HAP-1 (cell line): Measurements from ENCODE around the gene WSCD1.

Experiments
- DNase-seq, 2 experiments: peaks; one replicate each; pipeline ENCODE4 v3.0.0-alpha.2; 2016 to 2020; ENCODE audit warnings: low spot score in 2 of 2
- H3K27me3 ChIP-seq: fragments of 250-450 bp; sonication (Bioruptor Pico); 2 replicates; pipeline ENCODE4 v1.5.1; 2020; ENCODE audit warnings: low read depth, mild to moderate bottlenecking, moderate library complexity
- H3K36me3 ChIP-seq: fragments of 250-450 bp; sonication (Bioruptor Pico); replicated peaks from 2 replicates; pipeline ENCODE4 v1.5.1; 2020; ENCODE audit warnings: mild to moderate bottlenecking
- H3K4me1 ChIP-seq: fragments of 250-450 bp; sonication (Bioruptor Pico); 2 replicates; pipeline ENCODE4 v1.5.1; 2020; ENCODE audit warnings: mild to moderate bottlenecking
- H3K4me3 ChIP-seq: fragments of 250-450 bp; sonication (Bioruptor Pico); 2 replicates; pipeline ENCODE4 v1.5.1; 2020; ENCODE audit warnings: mild to moderate bottlenecking, moderate library complexity
- H3K9me3 ChIP-seq: fragments of 250-450 bp; sonication (Bioruptor Pico); 2 replicates; pipeline ENCODE4 v1.5.1; 2020; ENCODE audit warnings: mild to moderate bottlenecking, moderate library complexity
- in situ Hi-C: fragments of 300-500 bp; cut with MboI; formaldehyde crosslinking; loops from 3 replicates; pipeline ENCODE4 v1.14.3; 2020; ENCODE audit warnings: low sequenced_read_pairs, inconsistent platforms, mixed read lengths

WSCD1 gene

DNA sequence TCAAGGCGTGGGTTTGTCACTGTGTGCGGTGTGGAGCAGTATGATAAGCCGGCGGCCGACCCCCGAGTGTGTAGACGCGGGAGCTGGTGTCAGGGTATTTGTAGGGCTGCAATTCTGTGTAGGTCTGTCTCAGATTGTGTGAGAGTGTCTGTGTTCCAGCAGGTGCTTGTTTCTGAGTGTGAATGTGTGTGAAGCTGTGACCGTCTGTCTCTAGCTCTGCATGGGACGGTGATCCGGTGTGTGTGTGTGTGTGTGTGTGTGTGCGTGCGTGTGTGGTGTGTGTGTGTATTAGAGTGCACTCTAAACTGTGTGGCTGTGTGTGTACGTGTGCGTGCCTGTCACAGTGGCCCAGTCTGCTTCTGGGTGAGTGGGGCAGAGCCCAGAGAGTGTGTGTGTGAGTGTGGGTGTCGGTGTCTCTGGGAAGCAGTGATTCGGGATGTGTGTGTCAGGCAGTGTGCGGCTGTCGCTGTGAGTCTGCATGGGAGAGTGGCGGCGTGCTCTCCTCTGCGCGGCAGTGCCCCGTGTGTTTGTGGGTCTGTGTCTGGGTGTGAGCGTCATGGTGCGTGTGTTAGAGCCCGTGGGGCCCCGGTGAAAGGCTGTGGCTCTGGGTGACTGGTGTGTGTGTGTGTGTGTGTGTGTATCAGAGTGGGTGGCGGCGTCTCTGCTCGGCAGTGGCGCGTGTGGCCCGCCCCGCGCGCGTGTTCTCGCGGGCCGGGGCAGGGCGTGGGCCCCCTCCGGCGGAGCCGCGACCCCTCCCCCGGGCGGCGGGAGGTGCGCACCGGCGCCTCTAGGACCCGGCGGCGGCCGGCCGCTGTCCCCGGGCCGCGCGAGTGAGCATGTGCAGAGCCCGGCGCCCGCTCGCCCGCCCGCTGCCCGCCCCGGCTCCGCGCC, at the start of gene WSCD1:
Gene WSCD1, plus strand, starts transcription at position 841 of the 891 bp plus-strand sequence. CDS start 10,280 bp downstream, outside the sequence.
- Histone ChIP-seq H3K4me1 (peaks cover 4% of the 10 kb centered on the region; the same call in 1 of the 2 replicates), H3K36me3 (no peaks in the 10 kb centered on the region), H3K9me3 (no peaks in the 10 kb centered on the region), H3K27me3 (peaks cover 7% of the 10 kb centered on the region; the same call in 1 of the 2 replicates), H3K4me3 (peak within 1 kb of the TSS; percentile 49)
- DNase-seq, result peak; percentile 13 to 61
- in situ Hi-C loops, result no loop called here

DNA sequence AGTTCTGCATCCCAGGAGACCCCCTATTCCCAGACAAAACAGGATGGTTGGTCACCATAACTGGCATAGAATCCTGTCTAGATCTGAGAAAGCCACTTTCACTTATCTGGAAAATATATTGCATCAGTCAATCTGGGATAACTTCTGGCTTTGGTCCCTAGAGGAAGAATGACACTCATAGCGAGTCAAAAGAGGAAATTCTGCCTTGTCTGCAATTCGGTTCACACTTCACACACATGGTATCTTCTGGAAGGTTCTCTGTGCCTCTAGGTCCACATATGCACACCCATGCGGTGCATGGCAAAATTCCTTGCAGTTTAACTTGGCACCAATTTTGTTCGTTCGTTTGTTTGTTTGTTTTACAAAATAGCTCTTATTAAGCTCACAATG, 49.2 kb upstream of the WSCD1 start:
- H3K9me3 ChIP-seq, result no peaks in the 10 kb centered on the region
- no peaks in the 10 kb centered on the region for H3K36me3 ChIP-seq
- peaks cover 9% of the 10 kb centered on the region for H3K27me3 ChIP-seq
- H3K4me3 ChIP-seq, result no peak overlapping the region
- DNase-seq, result no peak
- no peaks in the 10 kb centered on the region for H3K4me1 ChIP-seq
- in situ Hi-C loops, result no loop called here

DNA sequence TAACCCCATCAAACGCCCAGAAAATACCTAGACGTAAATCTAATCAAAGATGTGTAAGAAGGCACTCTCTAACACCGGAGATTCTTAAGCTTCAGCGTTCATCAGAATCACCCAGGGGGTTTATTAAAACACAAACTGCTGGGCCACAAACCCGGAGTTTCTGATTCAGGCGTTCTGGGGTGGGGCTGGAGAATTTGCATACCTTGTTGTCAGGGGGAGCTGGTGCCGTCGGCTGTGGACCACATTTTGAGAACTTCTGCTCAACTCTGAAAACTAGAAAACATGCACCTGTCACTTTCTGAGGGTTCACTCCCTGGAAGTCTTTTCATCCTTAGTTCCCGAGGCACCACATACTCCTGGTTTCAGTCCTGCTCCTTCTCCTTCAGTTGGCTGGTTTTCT, 48.6 kb upstream of the WSCD1 start:
- Histone ChIP-seq H3K4me1 (no peaks in the 10 kb centered on the region), H3K36me3 (no peaks in the 10 kb centered on the region), H3K9me3 (no peaks in the 10 kb centered on the region), H3K27me3 (peaks cover 9% of the 10 kb centered on the region), H3K4me3 (no peak overlapping the region)
- no peak for DNase-seq
- in situ Hi-C loops, result no loop called here

GRCh38 chr17:6023036-6023831, 46.9 kb upstream of the WSCD1 start:
- Histone ChIP-seq H3K9me3 (no peaks in the 10 kb centered on the region), H3K27me3 (peaks cover 12% of the 10 kb centered on the region), H3K36me3 (no peaks in the 10 kb centered on the region), H3K4me3 (no peak overlapping the region), H3K4me1 (no peaks in the 10 kb centered on the region)
- DNase-seq, result no peak
- in situ Hi-C loops, result no loop called here

- DNase-seq, result no peak
- Histone ChIP-seq H3K4me1 (peaks cover 4% of the 10 kb centered on the region; the same call in 1 of the 2 replicates), H3K4me3 (no peak overlapping the region), H3K9me3 (no peaks in the 10 kb centered on the region), H3K27me3 (peaks cover 20% of the 10 kb centered on the region), H3K36me3 (no peaks in the 10 kb centered on the region)
- in situ Hi-C loops, result no loop called here
These were observed 45.6 kb upstream of the WSCD1 start for GRCh38 chr17:6024576-6024975.

- peaks cover 20% of the 10 kb centered on the region for H3K27me3 ChIP-seq
- no peak for DNase-seq
- H3K9me3 ChIP-seq, result no peaks in the 10 kb centered on the region
- in situ Hi-C loops, result no loop called here
- H3K36me3 ChIP-seq, result no peaks in the 10 kb centered on the region
- no peak overlapping the region for H3K4me3 ChIP-seq
- peaks cover 9% of the 10 kb centered on the region; the same call in 1 of the 2 replicates for H3K4me1 ChIP-seq
These were observed 42.7 kb upstream of the WSCD1 start for GRCh38 chr17:6027342-6028024.

GRCh38 chr17:6028294-6028693, 41.9 kb upstream of the WSCD1 start:
- no peaks in the 10 kb centered on the region for H3K36me3 ChIP-seq
- in situ Hi-C loops, result no loop called here

GRCh38 chr17:6035801-6036394, 34.3 kb upstream of the WSCD1 start:
- H3K4me1 ChIP-seq, result no peaks in the 10 kb centered on the region
- H3K36me3 ChIP-seq, result no peaks in the 10 kb centered on the region
- no peaks in the 10 kb centered on the region for H3K9me3 ChIP-seq
- no peaks in the 10 kb centered on the region for H3K27me3 ChIP-seq
- in situ Hi-C loops, result no loop called here
- DNase-seq, result no peak
- H3K4me3 ChIP-seq, result no peak overlapping the region

More at GRCh38 chr17:6028294-6028693, 41.9 kb upstream of the WSCD1 start:
- peaks cover 9% of the 10 kb centered on the region; the same call in 1 of the 2 replicates for H3K4me1 ChIP-seq
- no peaks in the 10 kb centered on the region for H3K9me3 ChIP-seq
- H3K4me3 ChIP-seq, result no peak overlapping the region
- H3K27me3 ChIP-seq, result peaks cover 18% of the 10 kb centered on the region
- DNase-seq, result no peak

- no peaks in the 10 kb centered on the region for H3K9me3 ChIP-seq
- H3K36me3 ChIP-seq, result no peaks in the 10 kb centered on the region
- in situ Hi-C loops, result no loop called here
These were observed 29.7 kb upstream of the WSCD1 start for GRCh38 chr17:6040504-6040903.

GRCh38 chr17:6041246-6041645, 28.9 kb upstream of the WSCD1 start:
- Histone ChIP-seq H3K27me3 (no peaks in the 10 kb centered on the region), H3K4me3 (no peak overlapping the region), H3K36me3 (no peaks in the 10 kb centered on the region), H3K4me1 (no peaks in the 10 kb centered on the region), H3K9me3 (no peaks in the 10 kb centered on the region)
- in situ Hi-C loops, result no loop called here
- no peak for DNase-seq

More at GRCh38 chr17:6040504-6040903, 29.7 kb upstream of the WSCD1 start:
- H3K27me3 ChIP-seq, result no peaks in the 10 kb centered on the region
- no peak for DNase-seq
- H3K4me1 ChIP-seq, result no peaks in the 10 kb centered on the region
- no peak overlapping the region for H3K4me3 ChIP-seq

- Histone ChIP-seq H3K9me3 (no peaks in the 10 kb centered on the region), H3K36me3 (no peaks in the 10 kb centered on the region), H3K4me3 (no peak overlapping the region), H3K4me1 (no peaks in the 10 kb centered on the region), H3K27me3 (no peaks in the 10 kb centered on the region)
- no peak for DNase-seq
- in situ Hi-C loops, result no loop called here
These were observed 26.8 kb upstream of the WSCD1 start for GRCh38 chr17:6043405-6043804.

- in situ Hi-C loops, result no loop called here
- H3K36me3 ChIP-seq, result no peaks in the 10 kb centered on the region
- no peaks in the 10 kb centered on the region for H3K27me3 ChIP-seq
- no peaks in the 10 kb centered on the region for H3K4me1 ChIP-seq
- DNase-seq, result no peak
- no peaks in the 10 kb centered on the region for H3K9me3 ChIP-seq
- H3K4me3 ChIP-seq, result no peak overlapping the region
These were observed 25.9 kb upstream of the WSCD1 start for GRCh38 chr17:6044261-6044660.

- H3K9me3 ChIP-seq, result no peaks in the 10 kb centered on the region
- in situ Hi-C loops, result no loop called here
- H3K4me3 ChIP-seq, result no peak overlapping the region
- H3K27me3 ChIP-seq, result peaks cover 4% of the 10 kb centered on the region; the same call in 1 of the 2 replicates
- H3K4me1 ChIP-seq, result no peaks in the 10 kb centered on the region
- DNase-seq, result no peak
- H3K36me3 ChIP-seq, result no peaks in the 10 kb centered on the region
These were observed 24.4 kb upstream of the WSCD1 start for GRCh38 chr17:6045621-6046357.
